IMR-90 (cell line): ENCODE results near the gene TSGA10IP. TPM values are rescaled to one million over a fixed set of nuclear protein-coding genes. Genes with fewer than 3 reads are reported as not detected.

Experiments
- ATAC-seq: fragments of 200-7000 bp; cut with Tn5 transposase; 2 replicates; pipeline ENCODE4 v1.9.1; 2020; ENCODE audit warnings: low read depth, mild to moderate bottlenecking, moderate library complexity
- BruUV-seq: library from RNA; stranded (reverse); fragments of 400-500 nt; replicated peaks from 2 replicates; lab custom pipeline; 2021; lab: Mats Ljungman, UMichigan
- CTCF ChIA-PET: fragments of 300-600 bp; formaldehyde crosslinking; extraction: SDS; loops from one replicate; lab custom pipeline; 2021; ENCODE audit warnings: antibody characterized with exemption; lab: Yijun Ruan, JAX
- POLR2A ChIA-PET: fragments of 300-600 bp; sonication (Branson Sonifier 250); formaldehyde crosslinking; loops from one replicate; lab custom pipeline; 2022; ENCODE audit warnings: antibody characterized with exemption; ENCODE audit not compliant: unreplicated experiment; lab: Charles Lee
- DNase-seq: peaks from one replicate; pipeline ENCODE4 v3.0.0; 2013
- H2AFZ ChIP-seq: replicated peaks from 2 replicates; pipeline ENCODE3; 2013; ENCODE audit warnings: low read length, mild to moderate bottlenecking; ENCODE audit not compliant: poor library complexity
- H2AK5ac ChIP-seq: 2 replicates; pipeline ENCODE4 v1.6.1; 2013; ENCODE audit warnings: low read depth, low read length, inconsistent platforms
- H2AK9ac ChIP-seq: replicated peaks from 2 replicates; pipeline ENCODE3; 2013; ENCODE audit warnings: mild to moderate bottlenecking, low read depth, low read length, moderate library complexity; ENCODE audit not compliant: poor library complexity
- H2BK120ac ChIP-seq: 2 replicates; pipeline ENCODE4 v1.6.1; 2013; ENCODE audit warnings: low read depth, low read length, inconsistent platforms
- H2BK15ac ChIP-seq: 3 replicates; pipeline ENCODE4 v1.6.1; 2013; ENCODE audit warnings: low read depth, low read length, inconsistent platforms
- H2BK20ac ChIP-seq: 2 replicates; pipeline ENCODE4 v1.6.1; 2013; ENCODE audit warnings: low read depth, mild to moderate bottlenecking, inconsistent platforms, low read length, moderate library complexity
- H2BK5ac ChIP-seq: 2 replicates; pipeline ENCODE4 v1.6.1; 2013; ENCODE audit warnings: mild to moderate bottlenecking, low read depth, low read length, inconsistent platforms; ENCODE audit not compliant: poor library complexity, severe bottlenecking
- H3K14ac ChIP-seq: replicated peaks from 2 replicates; pipeline ENCODE4 v1.6.1; 2013; ENCODE audit warnings: low read depth, low read length, inconsistent platforms
- H3K18ac ChIP-seq: 2 replicates; pipeline ENCODE4 v1.6.1; 2013; ENCODE audit warnings: low read depth, low read length, control low read depth
- H3K23ac ChIP-seq: 2 replicates; pipeline ENCODE4 v1.6.1; 2013; ENCODE audit warnings: low read depth, low read length, inconsistent platforms
- H3K27ac ChIP-seq: 2 replicates; pipeline ENCODE4 v1.5.1; 2013; ENCODE audit warnings: mild to moderate bottlenecking, control low read depth, low read length; ENCODE audit not compliant: insufficient read depth
- H3K27me3 ChIP-seq: 2 replicates; pipeline ENCODE4 v1.6.1; 2013; ENCODE audit warnings: low read length; ENCODE audit not compliant: control insufficient read depth, insufficient read depth
- H3K36me3 ChIP-seq: 2 replicates; pipeline ENCODE4 v1.6.1; 2013; ENCODE audit warnings: low read length, mixed read lengths; ENCODE audit not compliant: control insufficient read depth, insufficient read depth
- H3K4ac ChIP-seq: 2 replicates; pipeline ENCODE4 v1.6.1; 2013; ENCODE audit warnings: low read depth, low read length, inconsistent platforms
- H3K4me1 ChIP-seq: 2 replicates; pipeline ENCODE4 v1.6.1; 2013; ENCODE audit warnings: low read length, mixed read lengths; ENCODE audit not compliant: control insufficient read depth, insufficient read depth
- H3K4me2 ChIP-seq: 2 replicates; pipeline ENCODE4 v1.6.1; 2013; ENCODE audit warnings: low read depth, mild to moderate bottlenecking, control low read depth, low read length, moderate library complexity
- H3K4me3 ChIP-seq: 2 replicates; pipeline ENCODE4 v1.5.1; 2013; ENCODE audit warnings: low read depth, mild to moderate bottlenecking, control low read depth, low read length, moderate library complexity; ENCODE audit not compliant: insufficient read depth
- H3K56ac ChIP-seq: 2 replicates; pipeline ENCODE4 v1.6.1; 2013; ENCODE audit warnings: low read length, inconsistent platforms; ENCODE audit not compliant: insufficient read depth; ENCODE audit errors: extremely low read depth
- H3K79me1 ChIP-seq, 2 experiments: 2 replicates each; pipeline ENCODE4 v1.6.1; 2013; ENCODE audit warnings: low read length in 2 of 2, inconsistent platforms in 1 of 2, low read depth in 1 of 2
- H3K9ac ChIP-seq: 2 replicates; pipeline ENCODE4 v1.6.1; 2013; ENCODE audit warnings: low read depth, low read length, control low read depth
- H3K9me1 ChIP-seq: 2 replicates; pipeline ENCODE4 v1.6.1; 2013; ENCODE audit warnings: low read length, inconsistent platforms; ENCODE audit not compliant: insufficient read depth
- H3K9me3 ChIP-seq: 2 replicates; pipeline ENCODE4 v1.6.1; 2013; ENCODE audit warnings: low read length; ENCODE audit not compliant: control insufficient read depth, insufficient read depth
- H4K20me1 ChIP-seq: 2 replicates; pipeline ENCODE4 v1.6.1; 2013; ENCODE audit warnings: low read length, inconsistent platforms; ENCODE audit not compliant: insufficient read depth
- H4K5ac ChIP-seq: 2 replicates; pipeline ENCODE4 v1.6.1; 2013; ENCODE audit warnings: mild to moderate bottlenecking, low read depth, low read length, control low read depth
- H4K8ac ChIP-seq, 2 experiments: 2 replicates each; pipeline ENCODE4 v1.6.1; 2013; ENCODE audit warnings: low read depth in 2 of 2, low read length in 2 of 2, control low read depth in 1 of 2, inconsistent platforms in 1 of 2
- H4K91ac ChIP-seq: 2 replicates; pipeline ENCODE4 v1.6.1; 2013; ENCODE audit warnings: low read depth, low read length, inconsistent platforms; ENCODE audit not compliant: insufficient read depth
- BHLHE40 ChIP-seq: fragments of 150-350 bp; IDR thresholded peaks from 2 replicates; pipeline ENCODE4 v1.6.1; 2016; ENCODE audit warnings: mild to moderate bottlenecking, low read depth, low read length
- CEBPB ChIP-seq: IDR thresholded peaks from 2 replicates; pipeline ENCODE4 v1.6.1; 2012; ENCODE audit warnings: low read depth, low read length, improper control_type of control experiment
- CHD1 ChIP-seq: IDR thresholded peaks from 2 replicates; pipeline ENCODE4 v1.6.1; 2012; ENCODE audit warnings: low read depth, low read length, improper control_type of control experiment
- ELK1 ChIP-seq: fragments of 150-350 bp; IDR thresholded peaks from 2 replicates; pipeline ENCODE4 v1.6.1; 2016; ENCODE audit warnings: low read depth, mild to moderate bottlenecking, low read length, moderate library complexity, borderline replicate concordance
- MAFK ChIP-seq: IDR thresholded peaks from 2 replicates; pipeline ENCODE4 v1.6.1; 2012; ENCODE audit warnings: low read depth, low read length, improper control_type of control experiment
- MAZ ChIP-seq: IDR thresholded peaks from 2 replicates; pipeline ENCODE4 v1.6.1; 2012; ENCODE audit warnings: low read depth, mild to moderate bottlenecking, low read length, improper control_type of control experiment, moderate library complexity, borderline replicate concordance
- MXI1 ChIP-seq: IDR thresholded peaks from 2 replicates; pipeline ENCODE4 v1.6.1; 2012; ENCODE audit warnings: low read depth, mild to moderate bottlenecking, low read length, moderate library complexity, borderline replicate concordance
- NFE2L2 ChIP-seq: fragments of 150-350 bp; IDR thresholded peaks from 2 replicates; pipeline ENCODE4 v1.6.1; 2016; ENCODE audit warnings: low read depth, mild to moderate bottlenecking, low read length
- POLR2A ChIP-seq: IDR thresholded peaks from 2 replicates; pipeline ENCODE4 v1.6.1; 2012; ENCODE audit warnings: mild to moderate bottlenecking, low read depth, low read length
- RAD21 ChIP-seq: IDR thresholded peaks from 2 replicates; pipeline ENCODE4 v1.6.1; 2012; ENCODE audit warnings: low read length, improper control_type of control experiment
- RFX5 ChIP-seq: IDR thresholded peaks from 2 replicates; pipeline ENCODE4 v1.8.0; 2012; ENCODE audit warnings: low read depth, mild to moderate bottlenecking, low read length, moderate library complexity
- SMC3 ChIP-seq: fragments of 150-350 bp; IDR thresholded peaks from 2 replicates; pipeline ENCODE4 v1.6.1; 2016; ENCODE audit warnings: low read depth, mild to moderate bottlenecking, antibody characterized with exemption, low read length, moderate library complexity
- USF2 ChIP-seq: fragments of 150-350 bp; IDR thresholded peaks from 2 replicates; pipeline ENCODE4 v1.6.1; 2017; ENCODE audit warnings: mild to moderate bottlenecking, antibody characterized with exemption, low read length, low read depth
- WGBS, 2 experiments: methylation state at CpG; one replicate each; pipeline versions ENCODE4 v1.1.5 to v1.1.7; 2013; ENCODE audit warnings: missing lambda C conversion rate in 2 of 2; ENCODE audit not compliant: insufficient read length in 1 of 2; ENCODE audit errors: extremely low coverage in 2 of 2; 5-methylcytosine and 5-hydroxymethylcytosine counted together
- dilution Hi-C: fragments of 300-500 bp; cut with HindIII; formaldehyde crosslinking; loops from one replicate; pipeline ENCODE4 v1.14.3; 2018; ENCODE audit warnings: low sequenced_read_pairs; ENCODE audit not compliant: unreplicated experiment
- in situ Hi-C: fragments of 300-500 bp; cut with MboI; formaldehyde crosslinking; loops from 3 replicates; pipeline ENCODE4 v1.14.3; 2019; ENCODE audit warnings: low sequenced_read_pairs, inconsistent platforms, mixed read lengths
- intact Hi-C: fragments of 100-400 bp; cut with micrococcal nuclease; formaldehyde crosslinking; loops from 2 replicates; pipeline ENCODE4 v1.10.0; 2022
- polyA plus RNA-seq, 3 experiments: library from polyadenylated mRNA; depleted of rRNA; stranded (reverse); fragments of >200 nt; gene quantifications; 2 replicates each; pipeline ENCODE4 v1.2.3, GENCODE V29; 2012; ENCODE audit warnings: low replicate concordance in 1 of 3
- total RNA-seq: library from RNA; depleted of rRNA; stranded (reverse); fragments of >200 nt; gene quantifications from 2 replicates; pipeline ENCODE4 v1.2.3, GENCODE V29; 2012
- TF ChIP-seq, protein P1 (sequence below): conservative IDR thresholded peaks from 2 replicates; pipeline ENCODE4 v1.5.1; 2012; ENCODE audit warnings: mild to moderate bottlenecking, low read depth, low read length, improper control_type of control experiment

TSGA10IP gene
- total and polyA plus RNA-seq, 2 of the 4 experiments (the other 2 are of a cell fraction), result 0.21 TPM; not detected in 1

DNA sequence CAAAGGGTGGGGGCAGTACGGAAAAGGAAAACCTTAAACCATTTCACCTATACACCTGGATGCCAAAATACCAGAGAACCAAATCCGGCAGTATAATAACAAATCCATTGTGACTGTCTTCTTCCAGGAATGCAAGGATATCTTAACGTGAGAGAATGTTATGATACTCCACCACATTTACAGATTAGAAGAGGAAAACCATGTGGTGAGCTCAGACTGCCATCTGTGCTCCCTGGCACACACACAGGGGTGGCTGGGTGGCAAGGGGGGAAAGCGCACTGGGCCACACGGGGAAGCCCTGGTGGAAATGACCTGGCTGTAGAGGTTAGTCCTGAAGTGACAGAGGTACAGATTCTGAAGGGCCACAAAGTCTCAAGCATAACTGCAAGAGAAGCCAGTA is 46.8 kb downstream of the TSGA10IP start:
- ATAC-seq (no peak), DNase-seq (no peak)
- Histone ChIP-seq H2BK120ac (no peak overlapping the region), H2BK15ac (no peak overlapping the region), H2AFZ (no peak overlapping the region), H3K4ac (no peak overlapping the region), H3K9me1 (no peaks in the 10 kb centered on the region), H3K4me3 (no peak overlapping the region), H2AK5ac (no peak overlapping the region), H3K56ac (no peak overlapping the region), H3K79me1 (peaks cover 0 to 9% of the 10 kb centered on the region in 2 experiments; a peak in 1 of 4 replicates), H3K27ac (no peak overlapping the region), H3K4me1 (no peaks in the 10 kb centered on the region), H4K5ac (no peak overlapping the region), H3K18ac (no peak overlapping the region), H3K9me3 (no peaks in the 10 kb centered on the region), H3K27me3 (no peaks in the 10 kb centered on the region), H4K91ac (no peak overlapping the region), H2AK9ac (peak overlapping the region; percentile 51), H4K20me1 (no peaks in the 10 kb centered on the region; the same call in 1 of the 2 replicates), H3K23ac (no peak overlapping the region), H2BK20ac (no peak overlapping the region), H3K9ac (no peak overlapping the region), H3K14ac (no peak overlapping the region), H2BK5ac (no peak overlapping the region), H3K36me3 (peaks cover 2% of the 10 kb centered on the region), H4K8ac (no peak overlapping the region), H3K4me2 (no peak overlapping the region)
- no TSS peak for BruUV-seq
- POLR2A ChIA-PET, result interaction anchor here (0.6 kb wide), 2 partner anchors 46 to 162 kb away, joined by 3 read pairs; no protein-coding TSS in a partner anchor
- intact Hi-C loops (no loop called here), in situ Hi-C loops (no loop called here), dilution Hi-C loops (no loop called here)
- 90% methylated on average over 2 of the region's 5 CpGs; no CpG with 5 or more reads in 1 of the 2 experiments for WGBS, 2 experiments
- CTCF ChIA-PET, result no interaction called here
- TF ChIP-seq POLR2A (no peak), MXI1 (no peak), ELK1 (no peak), RAD21 (no peak), MAFK (no peak), USF2 (no peak), CHD1 (no peak), SMC3 (no peak), BHLHE40 (no peak), CEBPB (no peak), MAZ (no peak), RFX5 (no peak), NFE2L2 (no peak)
- TF ChIP-seq, protein P1, sequence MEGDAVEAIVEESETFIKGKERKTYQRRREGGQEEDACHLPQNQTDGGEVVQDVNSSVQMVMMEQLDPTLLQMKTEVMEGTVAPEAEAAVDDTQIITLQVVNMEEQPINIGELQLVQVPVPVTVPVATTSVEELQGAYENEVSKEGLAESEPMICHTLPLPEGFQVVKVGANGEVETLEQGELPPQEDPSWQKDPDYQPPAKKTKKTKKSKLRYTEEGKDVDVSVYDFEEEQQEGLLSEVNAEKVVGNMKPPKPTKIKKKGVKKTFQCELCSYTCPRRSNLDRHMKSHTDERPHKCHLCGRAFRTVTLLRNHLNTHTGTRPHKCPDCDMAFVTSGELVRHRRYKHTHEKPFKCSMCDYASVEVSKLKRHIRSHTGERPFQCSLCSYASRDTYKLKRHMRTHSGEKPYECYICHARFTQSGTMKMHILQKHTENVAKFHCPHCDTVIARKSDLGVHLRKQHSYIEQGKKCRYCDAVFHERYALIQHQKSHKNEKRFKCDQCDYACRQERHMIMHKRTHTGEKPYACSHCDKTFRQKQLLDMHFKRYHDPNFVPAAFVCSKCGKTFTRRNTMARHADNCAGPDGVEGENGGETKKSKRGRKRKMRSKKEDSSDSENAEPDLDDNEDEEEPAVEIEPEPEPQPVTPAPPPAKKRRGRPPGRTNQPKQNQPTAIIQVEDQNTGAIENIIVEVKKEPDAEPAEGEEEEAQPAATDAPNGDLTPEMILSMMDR, result no peak
